ENCODE data around the gene FARSA. TPM values are rescaled to one million over a fixed set of nuclear protein-coding genes. Genes with fewer than 3 reads are reported as not detected.
"Not testable (repeated sequence)": the region's sequence is repeated elsewhere in the genome, so short reads cannot be mapped to it uniquely, and the experiment has no call there.

FARSA gene
- total RNA-seq, 2 donors from 2014 or later: 63.4 to 70.4 TPM

DNA sequence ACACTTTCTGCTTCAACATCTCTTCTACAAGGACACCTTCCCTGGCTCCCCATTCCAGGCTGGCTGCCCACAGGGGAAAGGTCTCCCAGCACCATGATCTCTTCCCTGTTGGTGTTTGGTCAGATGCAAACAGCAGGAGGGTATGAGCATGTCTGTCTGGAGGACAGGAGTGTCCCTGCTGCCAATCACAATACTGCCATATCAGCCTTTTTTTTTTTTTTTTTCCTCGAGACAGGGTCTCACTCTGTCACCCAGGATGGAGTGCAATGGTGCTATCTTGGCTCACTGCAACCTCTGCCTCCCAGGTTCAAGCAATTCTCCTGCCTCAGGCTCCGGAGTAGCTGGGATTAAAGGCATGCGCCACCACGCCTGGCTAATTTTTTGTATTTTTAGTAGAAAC lies 17.7 kb downstream of the FARSA start:
- not testable (repeated sequence) for DNase-seq; H3K36me3 Mint-ChIP-seq (ENCODE audit: insufficient read depth in 2 of 2); ATAC-seq (replicated peaks in 1 of 2); H3K4me3 Mint-ChIP-seq; H3K9me3 Mint-ChIP-seq; H3K27me3 Mint-ChIP-seq (ENCODE audit: low read depth)
- H3K27ac Mint-ChIP-seq: peak overlapping the region; percentile 24
- peaks cover 40% of the 10 kb centered on the region for H3K4me1 Mint-ChIP-seq (ENCODE audit: low read depth)

DNA sequence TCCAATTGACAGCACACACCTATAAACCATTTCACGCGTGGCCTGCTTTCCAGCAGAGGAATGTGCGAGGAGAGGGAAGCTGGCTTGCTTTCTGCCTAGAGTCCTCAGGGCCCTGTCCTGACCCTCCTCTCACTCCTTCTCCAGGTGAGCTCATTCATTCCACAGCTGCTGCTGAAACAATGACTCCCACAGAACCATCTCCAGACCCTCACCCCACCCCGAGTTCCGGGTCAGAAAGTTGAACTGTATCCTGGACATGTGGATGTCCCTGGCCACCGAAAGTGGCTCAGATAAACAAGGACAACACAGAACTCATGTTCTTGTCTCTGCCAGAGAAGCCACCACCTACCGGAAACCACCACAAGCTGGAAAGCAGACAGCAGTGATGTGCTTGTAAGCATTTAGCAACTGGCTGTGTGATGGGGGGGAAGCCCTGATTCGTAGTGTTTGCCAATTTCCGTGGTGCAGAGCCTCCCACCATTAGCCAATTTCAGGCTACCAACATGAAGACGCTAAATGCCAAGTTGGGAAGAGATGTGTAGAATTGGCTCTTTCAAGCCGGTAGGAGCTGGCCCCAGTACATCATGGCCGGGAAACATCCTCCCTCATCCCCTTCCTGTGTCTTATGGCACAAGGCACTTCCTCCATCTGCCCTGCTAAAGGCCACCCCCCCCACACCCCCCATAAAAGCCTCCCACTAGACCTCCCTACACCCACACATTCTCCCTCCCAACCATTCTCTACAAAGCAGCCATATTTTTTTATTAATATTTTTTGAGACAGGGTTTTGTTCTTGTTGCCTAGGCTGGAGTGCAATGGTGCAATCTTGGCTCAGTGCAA lies 19.4 kb downstream of the FARSA start:
- Mint-ChIP-seq H3K4me1 (ENCODE audit: low read depth) (peaks cover 38% of the 10 kb centered on the region), H3K9me3 (no peaks in the 10 kb centered on the region), H3K27ac (peak overlapping the region; percentile 94), H3K4me3 (peak overlapping the region; percentile 50 to 54), H3K27me3 (ENCODE audit: low read depth) (no peaks in the 10 kb centered on the region), H3K36me3 (ENCODE audit: insufficient read depth in 2 of 2) (peaks cover 0 to under 1% of the 10 kb centered on the region in 2 donors)
- peak; percentile 71 to 77 for ATAC-seq (replicated peaks in 1 of 2)
- DNase-seq: peak; percentile 51 to 59

DNA sequence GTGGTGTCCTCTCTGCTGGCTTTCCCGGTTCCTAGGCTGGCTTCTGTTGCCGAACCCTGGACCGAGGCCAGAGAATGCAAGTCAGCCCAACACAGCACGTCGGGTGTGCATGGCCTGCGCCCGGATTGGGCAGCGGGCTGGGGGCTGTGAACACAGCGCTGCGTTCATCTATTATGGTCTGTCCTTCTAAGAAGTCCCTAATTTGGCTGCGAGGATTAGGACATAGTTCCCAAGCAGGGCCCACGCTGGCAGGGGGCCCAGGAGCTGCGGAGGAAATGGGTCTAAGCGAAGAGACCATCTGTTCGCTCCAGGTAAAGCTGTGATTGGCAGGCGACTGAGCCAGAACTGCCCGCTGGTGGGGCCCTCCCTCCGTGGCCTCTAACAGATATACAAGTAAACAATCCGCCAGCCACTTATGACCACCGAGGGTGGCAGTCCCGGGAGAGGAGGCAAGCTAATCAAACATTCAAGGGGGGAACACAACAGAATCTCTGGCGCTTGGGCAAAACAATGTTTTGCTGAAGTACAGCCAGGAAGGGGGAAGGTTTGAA lies 20.4 kb downstream of the FARSA start:
- peak overlapping the region; percentile 79 for H3K27ac Mint-ChIP-seq
- H3K9me3 Mint-ChIP-seq: no peaks in the 10 kb centered on the region
- DNase-seq (no peak), ATAC-seq (replicated peaks in 1 of 2) (no peak)
- no peaks in the 10 kb centered on the region for H3K36me3 Mint-ChIP-seq (ENCODE audit: insufficient read depth in 2 of 2)
- no peaks in the 10 kb centered on the region for H3K27me3 Mint-ChIP-seq (ENCODE audit: low read depth)
- no peak overlapping the region for H3K4me3 Mint-ChIP-seq
- peaks cover 36% of the 10 kb centered on the region for H3K4me1 Mint-ChIP-seq (ENCODE audit: low read depth)

DNA sequence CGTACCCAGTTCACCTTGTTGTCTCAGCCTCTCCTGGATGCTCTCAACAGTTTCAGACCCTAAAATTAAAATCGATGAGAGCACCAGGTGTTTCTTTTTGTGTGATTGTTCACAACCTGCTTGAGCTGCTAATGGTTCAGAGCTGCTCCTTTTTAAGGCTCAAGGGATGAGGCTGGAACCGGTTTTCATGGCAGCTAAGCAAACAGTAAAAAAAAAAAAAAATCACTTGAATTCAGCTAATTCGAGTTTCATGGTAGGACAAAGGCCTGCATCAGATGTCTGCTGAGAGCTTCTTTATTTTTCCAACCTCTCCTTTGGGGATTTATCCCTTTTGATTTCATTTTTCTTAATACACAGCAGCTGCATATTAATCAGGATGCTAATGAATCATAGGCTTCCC lies 20.9 kb downstream of the FARSA start:
- Mint-ChIP-seq H3K27ac (peak overlapping the region; percentile 79), H3K4me1 (ENCODE audit: low read depth) (peaks cover 36% of the 10 kb centered on the region), H3K9me3 (no peaks in the 10 kb centered on the region), H3K27me3 (ENCODE audit: low read depth) (no peaks in the 10 kb centered on the region), H3K4me3 (no peak overlapping the region), H3K36me3 (ENCODE audit: insufficient read depth in 2 of 2) (no peaks in the 10 kb centered on the region)
- ATAC-seq (replicated peaks in 1 of 2) (no peak), DNase-seq (no peak)

DNA sequence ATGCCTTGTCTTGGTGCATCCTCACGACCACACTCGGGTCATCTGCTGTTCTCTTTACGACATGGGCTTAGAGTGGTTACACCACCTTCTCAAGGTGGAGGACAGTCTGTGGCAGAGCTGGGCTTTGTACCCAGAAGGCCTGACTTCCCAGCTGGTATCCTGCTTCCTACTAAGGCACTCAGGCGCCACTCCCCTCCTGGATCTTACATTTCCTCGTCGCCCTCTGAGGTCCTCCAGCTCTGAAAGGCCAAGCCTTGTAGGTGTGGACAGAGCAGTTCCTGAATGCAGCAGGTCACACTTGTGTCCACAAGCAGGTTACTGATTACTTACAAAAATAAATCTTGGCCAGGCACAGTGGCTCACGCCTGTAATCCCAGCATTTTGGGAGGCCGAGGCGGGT lies 26.3 kb downstream of the FARSA start:
- DNase-seq (no peak), ATAC-seq (replicated peaks in 1 of 2) (no peak)
- Mint-ChIP-seq H3K4me1 (ENCODE audit: low read depth) (peaks cover 10% of the 10 kb centered on the region), H3K36me3 (ENCODE audit: insufficient read depth in 2 of 2) (no peaks in the 10 kb centered on the region), H3K9me3 (no peaks in the 10 kb centered on the region), H3K27me3 (ENCODE audit: low read depth) (no peaks in the 10 kb centered on the region), H3K4me3 (no peak overlapping the region), H3K27ac (no peak overlapping the region)

DNA sequence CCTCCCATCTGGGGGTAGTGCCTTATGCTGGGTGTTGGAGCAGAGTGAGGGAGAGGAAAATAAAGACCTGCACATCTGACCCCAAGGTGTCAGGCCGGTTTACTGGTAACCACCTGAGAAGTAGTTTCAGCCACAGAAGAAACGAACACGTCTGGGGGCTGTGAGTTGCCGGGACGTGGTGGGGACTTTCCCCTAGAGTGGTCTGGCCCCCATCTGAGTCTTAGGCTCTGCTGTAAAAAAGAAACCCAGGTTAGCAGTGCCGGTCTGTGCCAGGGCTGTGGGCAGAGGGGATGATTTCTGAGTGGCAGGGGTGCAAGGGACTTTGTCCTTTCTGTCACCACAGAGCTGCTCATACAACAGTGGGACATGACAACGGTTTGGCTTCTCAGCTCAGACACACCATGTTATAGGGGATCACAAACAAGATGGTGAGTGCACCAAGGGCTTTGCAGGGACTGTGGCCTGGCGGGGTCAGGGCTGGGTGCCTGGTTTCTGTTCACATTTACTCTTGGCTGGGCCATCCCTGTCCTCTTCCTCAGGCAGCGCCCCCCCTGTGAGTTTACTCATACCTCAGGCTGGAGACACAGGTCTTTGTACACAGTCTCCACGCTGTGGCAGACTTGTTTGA lies 33.5 kb downstream of the FARSA start:
- H3K9me3 Mint-ChIP-seq: no peaks in the 10 kb centered on the region
- DNase-seq (peak; percentile 65 to 71), ATAC-seq (replicated peaks in 1 of 2) (peak; percentile 95 to 98)
- H3K36me3 Mint-ChIP-seq (ENCODE audit: insufficient read depth in 2 of 2): peaks cover under 1 to 5% of the 10 kb centered on the region in 2 donors
- H3K27me3 Mint-ChIP-seq (ENCODE audit: low read depth): no peaks in the 10 kb centered on the region
- peak overlapping the region; percentile 47 for H3K27ac Mint-ChIP-seq
- peak overlapping the region; percentile 20 to 67 for H3K4me3 Mint-ChIP-seq
- peaks cover 16% of the 10 kb centered on the region for H3K4me1 Mint-ChIP-seq (ENCODE audit: low read depth)

DNA sequence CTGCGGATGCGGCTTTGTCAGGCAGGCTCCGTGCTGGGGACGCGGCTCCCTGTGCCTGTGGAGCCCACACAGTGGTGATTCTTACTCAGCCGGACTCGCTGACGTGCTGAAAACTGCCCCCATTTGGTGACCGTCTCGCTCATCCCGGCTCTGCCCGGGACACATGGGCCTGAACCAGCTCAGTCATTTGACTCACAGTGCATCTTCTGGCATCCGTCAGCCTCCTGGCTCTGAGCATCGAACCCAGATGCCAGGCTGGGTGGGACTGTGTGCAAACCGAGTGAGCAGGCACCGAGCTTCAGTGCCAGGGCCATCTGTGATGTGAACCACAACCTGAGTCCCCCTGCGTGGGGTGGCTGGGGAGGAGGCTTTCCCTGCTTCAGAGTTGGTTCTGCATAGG lies 37.1 kb downstream of the FARSA start:
- H3K4me3 Mint-ChIP-seq: no peak overlapping the region
- no peaks in the 10 kb centered on the region for H3K9me3 Mint-ChIP-seq
- DNase-seq: no peak
- no peak overlapping the region for H3K27ac Mint-ChIP-seq
- no peak for ATAC-seq (replicated peaks in 1 of 2)
- H3K27me3 Mint-ChIP-seq (ENCODE audit: low read depth): no peaks in the 10 kb centered on the region
- peaks cover 30% of the 10 kb centered on the region for H3K4me1 Mint-ChIP-seq (ENCODE audit: low read depth)
- peaks cover 2 to 8% of the 10 kb centered on the region in 2 donors for H3K36me3 Mint-ChIP-seq (ENCODE audit: insufficient read depth in 2 of 2)

DNA sequence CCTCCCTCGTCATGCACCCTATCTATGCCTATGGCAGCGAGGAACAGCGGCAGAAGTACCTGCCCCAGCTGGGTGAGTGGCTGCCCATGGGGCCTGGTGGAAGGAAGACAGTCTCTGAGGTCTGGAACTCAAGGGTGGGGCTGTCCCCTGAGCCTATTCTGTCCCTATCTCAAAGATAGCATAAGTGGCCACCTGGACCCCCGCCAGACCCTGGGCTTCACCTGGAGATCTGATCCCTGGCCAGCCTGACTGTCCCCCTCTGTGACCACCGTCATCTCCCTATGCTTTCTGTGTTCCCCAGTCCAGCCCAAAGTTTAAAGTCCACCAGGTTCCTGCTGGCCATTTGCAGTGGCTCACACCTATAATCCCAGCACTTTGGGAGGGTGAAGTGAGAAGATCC lies 39.9 kb downstream of the FARSA start:
- no peak for ATAC-seq (replicated peaks in 1 of 2)
- Mint-ChIP-seq H3K27ac (no peak overlapping the region), H3K9me3 (no peaks in the 10 kb centered on the region), H3K27me3 (ENCODE audit: low read depth) (no peaks in the 10 kb centered on the region), H3K36me3 (ENCODE audit: insufficient read depth in 2 of 2) (peaks cover 5 to 8% of the 10 kb centered on the region in 2 donors), H3K4me3 (peak overlapping the region; percentile 25 to 99), H3K4me1 (ENCODE audit: low read depth) (peaks cover 30% of the 10 kb centered on the region)
- no peak for DNase-seq

DNA sequence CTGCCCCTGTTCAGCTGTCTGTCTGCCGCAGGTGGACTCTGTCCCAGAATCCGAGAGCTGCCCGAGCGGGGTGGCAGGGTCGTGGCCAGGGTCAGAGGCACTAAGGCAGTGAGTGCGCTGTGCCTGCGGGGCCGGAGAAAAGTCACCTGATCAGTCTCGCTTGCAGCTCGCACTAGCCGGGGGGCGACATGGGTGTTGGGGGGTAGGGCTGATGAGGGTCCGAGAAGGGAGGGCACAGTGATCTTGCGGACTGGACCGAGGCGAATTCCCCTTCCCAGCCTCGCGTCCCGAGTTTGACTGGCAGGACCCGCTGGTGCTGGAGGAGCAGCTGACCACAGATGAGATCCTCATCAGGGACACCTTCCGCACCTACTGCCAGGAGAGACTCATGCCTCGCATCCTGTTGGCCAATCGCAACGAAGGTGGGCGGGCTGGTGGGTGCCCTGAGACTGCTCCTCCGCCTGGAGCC lies 41.9 kb downstream of the FARSA start:
- Mint-ChIP-seq H3K27ac (peak overlapping the region; percentile 48), H3K4me3 (peak overlapping the region; percentile 94 to 99), H3K9me3 (no peaks in the 10 kb centered on the region), H3K4me1 (ENCODE audit: low read depth) (peaks cover 32% of the 10 kb centered on the region), H3K27me3 (ENCODE audit: low read depth) (no peaks in the 10 kb centered on the region), H3K36me3 (ENCODE audit: insufficient read depth in 2 of 2) (peaks cover 5% of the 10 kb centered on the region in 2 donors)
- DNase-seq (no peak), ATAC-seq (replicated peaks in 1 of 2) (no peak)

DNA sequence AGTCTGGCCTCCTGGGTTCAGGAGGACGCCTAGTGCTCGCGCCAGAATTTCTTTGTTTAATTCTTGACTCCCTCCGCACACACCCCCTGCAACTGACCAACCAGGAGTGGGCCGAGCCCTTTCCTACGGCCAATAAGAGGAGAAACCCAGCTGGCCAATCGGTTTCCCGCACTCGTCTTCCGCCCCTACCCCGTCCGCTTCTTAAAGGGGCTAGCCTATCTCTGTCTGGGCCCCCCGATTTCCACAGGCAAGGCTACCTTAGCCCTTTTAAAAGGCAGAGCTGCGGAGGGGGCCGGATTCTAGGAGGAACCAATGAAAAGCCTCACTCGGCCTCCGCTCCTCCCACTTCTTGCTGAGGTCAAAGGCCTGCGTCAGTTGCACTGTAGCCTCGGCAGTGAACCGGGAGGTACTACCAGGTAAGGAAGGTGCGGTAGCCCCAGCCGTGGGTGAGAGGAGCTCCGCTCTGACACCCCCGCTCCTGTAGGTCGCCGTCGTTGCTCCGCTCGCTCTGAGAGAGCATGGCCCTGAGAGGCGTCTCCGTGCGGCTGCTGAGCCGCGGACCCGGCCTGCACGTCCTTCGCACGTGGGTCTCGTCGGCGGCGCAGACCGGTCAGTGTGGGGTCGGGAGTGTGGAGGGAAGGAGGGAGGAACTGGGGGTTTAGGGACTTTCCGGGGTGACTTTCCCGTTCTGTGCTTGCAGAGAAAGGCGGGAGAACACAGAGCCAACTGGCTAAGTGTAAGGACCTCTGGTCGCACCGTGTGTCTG lies 42.5 kb downstream of the FARSA start, which contains the start of gene GCDH:
GCDH (plus strand) TSS at position 374 of the 766 bp plus-strand sequence; CDS start at position 519, 145 bp downstream.
- no peaks in the 10 kb centered on the region for H3K27me3 Mint-ChIP-seq (ENCODE audit: low read depth)
- peak within 1 kb of the TSS; percentile 94 to 99 for H3K4me3 Mint-ChIP-seq
- H3K4me1 Mint-ChIP-seq (ENCODE audit: low read depth): peaks cover 38% of the 10 kb centered on the region
- peak; percentile 96 for ATAC-seq (replicated peaks in 1 of 2)
- H3K27ac Mint-ChIP-seq: peak within 1 kb of the TSS; percentile 83
- H3K36me3 Mint-ChIP-seq (ENCODE audit: insufficient read depth in 2 of 2): peaks cover 5% of the 10 kb centered on the region in 2 donors
- H3K9me3 Mint-ChIP-seq: no peaks in the 10 kb centered on the region
- peak; percentile 94 to 99 for DNase-seq

DNA sequence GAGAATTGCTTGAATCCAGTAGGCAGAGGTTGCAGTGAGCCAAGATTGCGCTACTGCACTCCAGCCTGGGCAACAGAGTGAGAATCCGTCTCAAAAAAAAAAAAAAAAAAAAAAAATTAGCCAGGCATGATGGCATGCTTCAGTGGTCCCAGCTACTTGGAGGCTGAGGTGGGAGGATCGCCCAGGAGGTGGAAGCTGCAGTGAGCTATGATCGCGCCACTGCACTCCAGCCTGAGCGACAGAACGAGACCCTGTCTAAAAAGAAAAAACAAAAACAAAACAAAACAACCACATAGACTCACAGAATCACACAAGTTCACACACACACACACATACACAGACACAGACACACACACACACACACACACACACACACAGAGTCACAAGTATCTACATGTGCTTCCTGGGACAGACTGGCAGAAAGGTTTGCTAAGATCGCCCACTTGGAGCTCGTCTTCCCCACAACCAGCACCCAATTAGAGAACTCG lies 43.2 kb downstream of the FARSA start:
- peaks cover 38% of the 10 kb centered on the region for H3K4me1 Mint-ChIP-seq (ENCODE audit: low read depth)

DNA sequence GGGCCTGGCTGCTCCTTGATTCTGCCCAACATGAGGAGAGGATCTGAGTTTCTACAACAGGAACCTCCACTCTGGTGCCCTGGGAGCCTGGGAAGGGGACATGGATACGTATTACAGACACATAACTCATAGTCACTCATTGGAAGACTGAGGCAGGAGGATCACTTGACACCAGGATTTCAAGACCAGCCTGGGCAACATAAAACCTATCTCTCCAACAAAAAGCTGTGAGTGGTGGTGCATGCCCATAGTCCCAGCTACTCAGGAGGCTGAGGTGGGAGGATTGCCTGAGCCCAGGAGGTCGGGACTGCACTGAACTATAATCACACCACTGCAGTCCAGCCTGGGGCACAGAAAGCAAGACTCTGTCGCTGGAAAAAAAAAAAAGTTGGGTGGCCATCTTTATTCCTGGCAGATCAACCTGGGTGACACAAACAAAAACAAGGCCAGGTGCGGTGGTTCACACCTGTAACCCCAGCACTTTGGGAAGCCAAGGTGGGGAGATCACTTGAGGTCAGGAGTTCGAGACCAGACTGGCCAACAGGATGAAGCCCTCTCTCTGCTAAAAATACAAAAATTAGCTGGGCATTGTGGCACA lies 45.4 kb downstream of the FARSA start:
- Mint-ChIP-seq H3K4me1 (ENCODE audit: low read depth) (peaks cover 44% of the 10 kb centered on the region), H3K4me3 (no peak overlapping the region), H3K27ac (no peak overlapping the region), H3K9me3 (peaks cover 0 to 2% of the 10 kb centered on the region in 2 donors), H3K36me3 (ENCODE audit: insufficient read depth in 2 of 2) (peaks cover 1 to 4% of the 10 kb centered on the region in 2 donors), H3K27me3 (ENCODE audit: low read depth) (no peaks in the 10 kb centered on the region)
- ATAC-seq (replicated peaks in 1 of 2) (no peak), DNase-seq (no peak)

More for the DNA sequence above, 43.2 kb downstream of the FARSA start:
- not testable (repeated sequence) for ATAC-seq (replicated peaks in 1 of 2); H3K36me3 Mint-ChIP-seq (ENCODE audit: insufficient read depth in 2 of 2); DNase-seq; H3K9me3 Mint-ChIP-seq; H3K27me3 Mint-ChIP-seq (ENCODE audit: low read depth)
- H3K4me3 Mint-ChIP-seq: peak overlapping the region; percentile 94 to 99
- H3K27ac Mint-ChIP-seq: peak overlapping the region; percentile 83
